Effector memory CD4-positive, alpha-beta T cell (primary cell): ENCODE data around the gene DCX.
"Not testable (repeated sequence)": the region's sequence is repeated elsewhere in the genome, so short reads cannot be mapped to it uniquely, and the experiment has no call there.

ENCODE experiments used
- DNase-seq, 3 donors: peaks; one replicate each; pipeline ENCODE4 v3.0.0-alpha.2; 2020
- H3K27ac ChIP-seq: 2 replicates; pipeline ENCODE4 v1.7.0; 2013; ENCODE audit warnings: mild to moderate bottlenecking, low read length, moderate library complexity; ENCODE audit not compliant: insufficient read depth, poor library complexity, severe bottlenecking
- H3K27me3 ChIP-seq: replicated peaks from 2 replicates; pipeline ENCODE4 v1.7.0; 2013; ENCODE audit warnings: mild to moderate bottlenecking, low read length; ENCODE audit not compliant: insufficient read depth, control insufficient read depth, poor library complexity, severe bottlenecking
- H3K36me3 ChIP-seq: 2 replicates; pipeline ENCODE4 v1.7.0; 2013; ENCODE audit warnings: mild to moderate bottlenecking, low read length, moderate library complexity; ENCODE audit not compliant: control insufficient read depth, insufficient read depth
- H3K4me1 ChIP-seq: 2 replicates; pipeline ENCODE4 v1.7.0; 2013; ENCODE audit warnings: low read length, mild to moderate bottlenecking; ENCODE audit not compliant: control insufficient read depth, insufficient read depth, poor library complexity, severe bottlenecking
- H3K4me3 ChIP-seq: 2 replicates; pipeline ENCODE4 v1.7.0; 2013; ENCODE audit warnings: low read length, low read depth, mild to moderate bottlenecking; ENCODE audit not compliant: insufficient read depth, poor library complexity, severe bottlenecking
- H3K9me3 ChIP-seq: 2 replicates; pipeline ENCODE4 v1.7.0; 2013; ENCODE audit warnings: mild to moderate bottlenecking, low read length, moderate library complexity; ENCODE audit not compliant: control insufficient read depth

Gene DCX

DNA sequence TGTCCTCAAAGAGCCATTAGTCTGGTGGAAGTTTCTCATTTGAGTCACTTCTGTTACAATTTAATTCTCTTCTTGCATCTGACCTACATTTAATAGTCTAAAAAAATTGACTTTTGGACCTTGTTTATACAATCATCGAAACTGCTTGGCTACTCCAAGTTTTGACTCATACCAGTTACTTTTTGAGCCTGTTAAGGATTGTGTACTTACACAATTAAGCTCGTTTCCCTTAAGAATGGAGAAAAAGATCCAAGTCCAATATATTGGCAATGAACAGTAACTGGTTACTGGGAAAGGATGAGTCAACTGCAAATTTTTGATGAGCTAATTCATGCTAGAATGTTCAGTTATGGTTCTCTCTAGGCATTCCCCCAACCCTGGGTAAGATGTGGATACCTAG lies 58.2 kb downstream of the DCX start:
- Histone ChIP-seq H3K27ac (no peak overlapping the region), H3K4me1 (no peaks in the 10 kb centered on the region), H3K9me3 (no peaks in the 10 kb centered on the region), H3K27me3 (no peaks in the 10 kb centered on the region), H3K4me3 (no peak overlapping the region), H3K36me3 (no peaks in the 10 kb centered on the region)
- DNase-seq: no peak

GRCh38 chrX:111352424-111352823 lies 59.6 kb downstream of the DCX start:
- no peak overlapping the region for H3K27ac ChIP-seq
- H3K4me1 ChIP-seq: no peaks in the 10 kb centered on the region
- H3K27me3 ChIP-seq: no peaks in the 10 kb centered on the region
- no peaks in the 10 kb centered on the region for H3K36me3 ChIP-seq
- no peaks in the 10 kb centered on the region for H3K9me3 ChIP-seq
- no peak overlapping the region for H3K4me3 ChIP-seq
- no peak for DNase-seq

GRCh38 chrX:111349934-111350333 lies 62.1 kb downstream of the DCX start:
- Histone ChIP-seq H3K27me3 (no peaks in the 10 kb centered on the region), H3K36me3 (no peaks in the 10 kb centered on the region), H3K4me3 (no peak overlapping the region), H3K27ac (no peak overlapping the region), H3K4me1 (no peaks in the 10 kb centered on the region), H3K9me3 (no peaks in the 10 kb centered on the region)
- no peak for DNase-seq

GRCh38 chrX:111349101-111349500 lies 62.9 kb downstream of the DCX start:
- Histone ChIP-seq H3K9me3 (no peaks in the 10 kb centered on the region), H3K27ac (no peak overlapping the region), H3K4me3 (no peak overlapping the region), H3K27me3 (no peaks in the 10 kb centered on the region), H3K4me1 (no peaks in the 10 kb centered on the region), H3K36me3 (no peaks in the 10 kb centered on the region)
- DNase-seq: no peak

GRCh38 chrX:111348429-111348828 lies 63.6 kb downstream of the DCX start:
- Histone ChIP-seq H3K27me3 (no peaks in the 10 kb centered on the region), H3K4me1 (no peaks in the 10 kb centered on the region), H3K4me3 (no peak overlapping the region), H3K27ac (no peak overlapping the region), H3K9me3 (no peaks in the 10 kb centered on the region), H3K36me3 (no peaks in the 10 kb centered on the region)
- DNase-seq: no peak

DNA sequence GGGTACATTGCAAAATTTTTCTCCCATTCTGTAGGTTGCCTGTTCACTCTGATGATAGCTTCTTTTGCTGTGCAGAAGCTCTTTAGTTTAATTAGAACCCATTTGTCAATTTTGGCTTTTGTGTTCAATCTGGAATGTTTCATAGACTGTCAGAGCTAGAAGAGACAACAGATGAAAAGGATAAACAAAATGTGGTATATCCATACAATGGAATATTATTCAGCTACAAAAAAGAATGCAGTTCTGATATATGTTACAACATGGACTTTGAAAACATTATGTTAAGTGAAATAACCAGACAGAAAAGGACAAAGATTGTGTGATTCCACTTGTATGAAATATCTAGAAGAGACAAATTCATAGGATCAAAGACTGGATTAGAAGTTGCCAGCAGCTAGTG lies 65.8 kb downstream of the DCX start:
- not testable (repeated sequence) for H3K27me3 ChIP-seq, H3K27ac ChIP-seq, H3K4me1 ChIP-seq, H3K9me3 ChIP-seq, DNase-seq, H3K36me3 ChIP-seq, H3K4me3 ChIP-seq

- no peaks in the 10 kb centered on the region for H3K9me3 ChIP-seq
- no peaks in the 10 kb centered on the region for H3K4me1 ChIP-seq
- no peak overlapping the region for H3K4me3 ChIP-seq
- H3K27me3 ChIP-seq: no peaks in the 10 kb centered on the region
- no peaks in the 10 kb centered on the region for H3K36me3 ChIP-seq
- no peak for DNase-seq
- no peak overlapping the region for H3K27ac ChIP-seq
These were observed 71.9 kb downstream of the DCX start for GRCh38 chrX:111340054-111340453.

GRCh38 chrX:111339212-111339611 lies 72.8 kb downstream of the DCX start:
- DNase-seq: no peak
- no peaks in the 10 kb centered on the region for H3K4me1 ChIP-seq
- H3K4me3 ChIP-seq: no peak overlapping the region
- H3K36me3 ChIP-seq: no peaks in the 10 kb centered on the region
- H3K9me3 ChIP-seq: no peaks in the 10 kb centered on the region
- no peak overlapping the region for H3K27ac ChIP-seq
- no peaks in the 10 kb centered on the region for H3K27me3 ChIP-seq

DNA sequence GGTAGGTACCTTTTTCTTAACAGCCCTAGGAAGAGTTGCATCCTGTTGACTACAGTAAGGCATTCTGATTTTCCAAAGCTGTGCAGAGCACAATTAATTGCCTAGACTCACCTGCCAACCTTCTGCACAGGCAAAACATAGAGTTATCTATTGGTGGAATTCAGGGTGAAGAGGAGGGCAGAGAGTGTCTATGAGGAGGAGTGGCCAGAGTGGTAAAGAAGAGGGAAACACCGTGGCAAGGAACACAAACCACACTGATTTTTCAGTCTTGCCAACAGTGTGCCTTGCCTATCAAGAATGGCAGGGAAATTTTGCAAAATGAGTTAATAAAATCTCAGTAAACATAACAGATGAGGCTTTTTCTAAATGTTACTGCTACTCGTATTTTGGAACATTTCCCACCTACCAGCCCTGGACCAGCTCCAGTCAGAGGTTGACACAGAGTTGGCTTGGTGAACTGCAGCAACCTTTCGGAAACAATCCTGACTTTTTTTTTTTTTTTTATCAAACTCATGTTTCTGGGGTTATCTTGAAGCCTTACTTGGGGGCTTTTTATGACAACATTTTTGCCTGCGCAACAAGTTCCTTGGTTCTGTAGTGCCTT lies 73.8 kb downstream of the DCX start:
- Histone ChIP-seq H3K4me1 (no peaks in the 10 kb centered on the region), H3K4me3 (no peak overlapping the region)

GRCh38 chrX:111337067-111337637 lies 74.8 kb downstream of the DCX start:
- DNase-seq: no peak
- H3K4me3 ChIP-seq: no peak overlapping the region
- no peaks in the 10 kb centered on the region for H3K4me1 ChIP-seq
- no peaks in the 10 kb centered on the region for H3K9me3 ChIP-seq
- H3K27ac ChIP-seq: no peak overlapping the region
- no peaks in the 10 kb centered on the region for H3K27me3 ChIP-seq
- no peaks in the 10 kb centered on the region for H3K36me3 ChIP-seq

More for the DNA sequence above, 73.8 kb downstream of the DCX start:
- no peaks in the 10 kb centered on the region for H3K9me3 ChIP-seq
- H3K27ac ChIP-seq: no peak overlapping the region
- no peaks in the 10 kb centered on the region for H3K27me3 ChIP-seq
- H3K36me3 ChIP-seq: no peaks in the 10 kb centered on the region
- DNase-seq: no peak
